ENCODE data around the gene USP9X. TPM values are rescaled to one million over a fixed set of nuclear protein-coding genes. Genes with fewer than 3 reads are reported as not detected.

Gene USP9X, protein sequence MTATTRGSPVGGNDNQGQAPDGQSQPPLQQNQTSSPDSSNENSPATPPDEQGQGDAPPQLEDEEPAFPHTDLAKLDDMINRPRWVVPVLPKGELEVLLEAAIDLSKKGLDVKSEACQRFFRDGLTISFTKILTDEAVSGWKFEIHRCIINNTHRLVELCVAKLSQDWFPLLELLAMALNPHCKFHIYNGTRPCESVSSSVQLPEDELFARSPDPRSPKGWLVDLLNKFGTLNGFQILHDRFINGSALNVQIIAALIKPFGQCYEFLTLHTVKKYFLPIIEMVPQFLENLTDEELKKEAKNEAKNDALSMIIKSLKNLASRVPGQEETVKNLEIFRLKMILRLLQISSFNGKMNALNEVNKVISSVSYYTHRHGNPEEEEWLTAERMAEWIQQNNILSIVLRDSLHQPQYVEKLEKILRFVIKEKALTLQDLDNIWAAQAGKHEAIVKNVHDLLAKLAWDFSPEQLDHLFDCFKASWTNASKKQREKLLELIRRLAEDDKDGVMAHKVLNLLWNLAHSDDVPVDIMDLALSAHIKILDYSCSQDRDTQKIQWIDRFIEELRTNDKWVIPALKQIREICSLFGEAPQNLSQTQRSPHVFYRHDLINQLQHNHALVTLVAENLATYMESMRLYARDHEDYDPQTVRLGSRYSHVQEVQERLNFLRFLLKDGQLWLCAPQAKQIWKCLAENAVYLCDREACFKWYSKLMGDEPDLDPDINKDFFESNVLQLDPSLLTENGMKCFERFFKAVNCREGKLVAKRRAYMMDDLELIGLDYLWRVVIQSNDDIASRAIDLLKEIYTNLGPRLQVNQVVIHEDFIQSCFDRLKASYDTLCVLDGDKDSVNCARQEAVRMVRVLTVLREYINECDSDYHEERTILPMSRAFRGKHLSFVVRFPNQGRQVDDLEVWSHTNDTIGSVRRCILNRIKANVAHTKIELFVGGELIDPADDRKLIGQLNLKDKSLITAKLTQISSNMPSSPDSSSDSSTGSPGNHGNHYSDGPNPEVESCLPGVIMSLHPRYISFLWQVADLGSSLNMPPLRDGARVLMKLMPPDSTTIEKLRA (N-terminal part only)
- total RNA-seq (100 to 1,000 TPM; 135 to 161 TPM), polyA plus RNA-seq (ENCODE audit: insufficient read depth, low read depth, low replicate concordance) (50.8 TPM)
- long read RNA-seq, donor 1, partial matches to known transcripts, result 79 of 79 reads
- long read RNA-seq, donor 1, other reads (novel, unspliced or antisense), result 0 of 79 reads
- long read RNA-seq, donor 2, full-length matches to known transcripts, result 1 of 31 reads
- long read RNA-seq, donor 2, partial matches to known transcripts, result 30 of 31 reads
- long read RNA-seq, donor 2, other reads (novel, unspliced or antisense), result 0 of 31 reads

DNA sequence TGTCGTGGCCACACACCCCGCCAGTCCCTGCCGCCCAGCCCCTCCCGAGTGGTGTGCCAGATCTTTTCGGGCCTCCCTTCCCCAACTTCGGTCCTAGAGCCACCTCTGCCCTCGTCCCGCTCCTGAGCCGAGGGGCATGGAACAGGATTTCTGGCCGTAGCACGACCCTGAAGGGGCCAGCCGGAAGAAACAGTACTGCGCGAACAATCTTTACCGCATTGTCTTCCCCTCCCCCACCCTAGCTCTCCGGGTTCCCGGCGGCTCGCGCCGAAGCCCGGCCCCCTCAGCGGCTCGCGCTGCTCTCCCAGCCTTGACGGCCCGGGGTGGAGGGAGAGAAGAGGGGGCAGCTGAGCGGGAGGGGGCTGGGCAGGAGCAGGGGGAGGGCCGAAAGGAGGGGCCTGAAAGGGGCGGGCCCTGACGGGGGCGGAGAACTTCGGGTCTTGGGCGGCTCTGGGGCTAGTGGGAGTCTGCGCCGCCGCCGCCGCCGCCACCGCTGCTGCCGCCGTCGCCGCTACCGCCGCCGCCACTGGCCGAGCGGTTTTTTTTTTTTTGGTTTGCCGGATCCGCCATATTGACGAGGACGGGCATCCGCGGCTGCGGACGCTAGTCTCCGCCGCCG lies at the start of gene USP9X:
Gene USP9X (plus strand): TSS at position 553 of the 619 bp plus-strand sequence. CDS start 38,184 bp downstream, outside the sequence.
- peak within 1 kb of the TSS; percentile 97 for H3K27ac ChIP-seq
- 0% methylated on average over 20 of the region's 61 CpGs; no CpG with 5 or more reads in 1 of the 2 donors for WGBS, 2 donors
- H3K4me1 ChIP-seq, result no peaks in the 10 kb centered on the region
- no peaks in the 10 kb centered on the region for H3K9me3 ChIP-seq
- peak within 1 kb of the TSS; percentile 77 to 94 for H3K4me3 ChIP-seq
- peak; percentile 89 for DNase-seq
- TF ChIP-seq, protein P1, sequence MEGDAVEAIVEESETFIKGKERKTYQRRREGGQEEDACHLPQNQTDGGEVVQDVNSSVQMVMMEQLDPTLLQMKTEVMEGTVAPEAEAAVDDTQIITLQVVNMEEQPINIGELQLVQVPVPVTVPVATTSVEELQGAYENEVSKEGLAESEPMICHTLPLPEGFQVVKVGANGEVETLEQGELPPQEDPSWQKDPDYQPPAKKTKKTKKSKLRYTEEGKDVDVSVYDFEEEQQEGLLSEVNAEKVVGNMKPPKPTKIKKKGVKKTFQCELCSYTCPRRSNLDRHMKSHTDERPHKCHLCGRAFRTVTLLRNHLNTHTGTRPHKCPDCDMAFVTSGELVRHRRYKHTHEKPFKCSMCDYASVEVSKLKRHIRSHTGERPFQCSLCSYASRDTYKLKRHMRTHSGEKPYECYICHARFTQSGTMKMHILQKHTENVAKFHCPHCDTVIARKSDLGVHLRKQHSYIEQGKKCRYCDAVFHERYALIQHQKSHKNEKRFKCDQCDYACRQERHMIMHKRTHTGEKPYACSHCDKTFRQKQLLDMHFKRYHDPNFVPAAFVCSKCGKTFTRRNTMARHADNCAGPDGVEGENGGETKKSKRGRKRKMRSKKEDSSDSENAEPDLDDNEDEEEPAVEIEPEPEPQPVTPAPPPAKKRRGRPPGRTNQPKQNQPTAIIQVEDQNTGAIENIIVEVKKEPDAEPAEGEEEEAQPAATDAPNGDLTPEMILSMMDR (IDR thresholded peaks at IDR 0.05), result no peak
- peak; percentile 7 for TF ChIP-seq POLR2A (IDR thresholded peaks at IDR 0.05)
- intact Hi-C loops (cut with DNase I; ENCODE audit: low total_unique reads), result no loop called here
- H3K36me3 ChIP-seq (ENCODE audit: low read depth, missing control alignments), result no peaks in the 10 kb centered on the region
- H3K27me3 ChIP-seq, result no peaks in the 10 kb centered on the region

DNA sequence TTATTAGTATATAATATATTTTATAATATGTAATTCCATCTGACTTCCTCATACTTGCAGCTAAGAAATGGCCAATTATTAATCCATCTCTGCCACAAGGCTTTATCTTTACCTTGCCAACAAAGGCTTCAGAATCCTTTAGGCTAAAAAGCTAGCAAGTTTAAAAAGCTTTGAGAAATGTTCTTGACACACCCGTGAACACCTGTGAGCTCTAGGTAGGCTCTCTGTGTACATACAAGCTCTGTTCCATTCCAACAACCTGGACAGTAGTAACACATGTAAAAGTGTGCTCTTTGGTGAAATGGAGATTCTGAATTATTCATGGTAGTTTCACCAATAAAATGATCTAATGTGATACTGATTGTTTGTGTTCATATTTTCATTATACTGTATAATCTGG lies 49.7 kb upstream of the USP9X start:
- 90 to 96% methylated on average over 1 of the region's 1 CpG for WGBS, 2 donors
- Histone ChIP-seq H3K4me1 (no peaks in the 10 kb centered on the region), H3K9me3 (no peaks in the 10 kb centered on the region), H3K27ac (no peak overlapping the region), H3K4me3 (no peak overlapping the region), H3K36me3 (ENCODE audit: low read depth, missing control alignments) (no peaks in the 10 kb centered on the region), H3K27me3 (no peaks in the 10 kb centered on the region)
- no peak for TF ChIP-seq POLR2A (IDR thresholded peaks at IDR 0.05)
- TF ChIP-seq, protein P1 (IDR thresholded peaks at IDR 0.05), result no peak
- intact Hi-C loops (cut with DNase I; ENCODE audit: low total_unique reads), result no loop called here
- DNase-seq, result no peak

DNA sequence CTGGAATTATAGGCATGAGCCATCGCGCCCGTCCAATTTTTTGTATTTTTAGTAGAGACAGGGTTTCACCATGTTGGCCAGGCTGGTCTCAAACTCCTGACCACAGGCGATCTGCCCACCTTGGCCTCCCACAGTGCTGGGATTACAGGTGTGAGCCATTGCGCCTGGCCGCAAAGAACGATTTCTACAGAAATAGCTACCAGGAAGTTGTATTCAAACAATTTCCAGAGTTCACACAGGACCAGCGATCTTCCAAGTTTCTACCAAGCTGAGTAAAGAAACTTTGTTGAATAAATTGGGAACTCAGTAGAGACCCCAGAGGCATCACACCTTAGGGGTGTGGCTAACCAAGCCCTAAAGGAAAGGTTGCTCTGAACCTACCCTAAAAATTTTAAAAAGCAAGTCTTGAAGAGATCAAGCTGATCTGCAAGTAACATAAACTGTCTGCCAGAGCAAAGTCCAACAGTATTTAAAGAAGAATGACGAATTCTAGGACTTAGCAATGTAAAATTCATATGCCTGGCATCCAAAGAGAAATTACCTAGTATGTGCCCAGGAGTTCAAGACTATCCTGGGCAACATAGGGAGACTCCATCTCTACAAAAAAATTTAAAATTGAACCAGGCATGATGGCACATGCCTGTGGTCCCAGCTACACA lies 48.4 kb upstream of the USP9X start:
- no peak for DNase-seq
- no peak for TF ChIP-seq POLR2A (IDR thresholded peaks at IDR 0.05)
- TF ChIP-seq, protein P1 (IDR thresholded peaks at IDR 0.05), result no peak
- H3K9me3 ChIP-seq, result no peaks in the 10 kb centered on the region
- WGBS, 2 donors, result 97 to 98% methylated on average over 9 of the region's 9 CpGs
- no peaks in the 10 kb centered on the region for H3K27me3 ChIP-seq
- no peak overlapping the region for H3K4me3 ChIP-seq
- no peaks in the 10 kb centered on the region for H3K36me3 ChIP-seq (ENCODE audit: low read depth, missing control alignments)
- H3K27ac ChIP-seq, result no peak overlapping the region
- no peaks in the 10 kb centered on the region for H3K4me1 ChIP-seq
- intact Hi-C loops (cut with DNase I; ENCODE audit: low total_unique reads), result no loop called here

DNA sequence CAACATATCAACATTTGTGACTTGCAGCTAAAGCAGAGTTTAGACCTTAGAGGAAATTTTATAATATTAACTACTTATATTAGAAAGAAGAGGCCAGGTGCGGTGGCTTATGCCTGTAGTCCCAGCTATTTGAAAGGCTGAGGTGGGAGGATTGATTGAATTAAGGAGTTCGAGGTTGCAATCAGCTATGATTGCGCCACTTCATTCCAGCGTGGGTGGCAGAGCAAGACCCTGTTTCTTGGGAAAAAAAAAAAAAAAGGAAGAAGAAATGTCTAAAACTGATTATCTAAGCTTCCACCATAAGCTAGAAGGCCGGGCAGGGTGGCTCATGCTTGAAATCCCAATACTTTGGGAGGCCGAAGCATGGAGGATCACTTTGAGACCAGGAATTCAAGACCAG lies 42.0 kb upstream of the USP9X start:
- no peaks in the 10 kb centered on the region for H3K36me3 ChIP-seq (ENCODE audit: low read depth, missing control alignments)
- peaks cover 4% of the 10 kb centered on the region for H3K4me1 ChIP-seq
- no peak overlapping the region for H3K27ac ChIP-seq
- 73 to 95% methylated on average over 6 of the region's 6 CpGs for WGBS, 2 donors
- H3K4me3 ChIP-seq, result no peak overlapping the region
- TF ChIP-seq POLR2A (IDR thresholded peaks at IDR 0.05), result no peak
- TF ChIP-seq, protein P1 (IDR thresholded peaks at IDR 0.05), result no peak
- no peak for DNase-seq
- no peaks in the 10 kb centered on the region for H3K9me3 ChIP-seq
- H3K27me3 ChIP-seq, result no peaks in the 10 kb centered on the region
- intact Hi-C loops (cut with DNase I; ENCODE audit: low total_unique reads), result no loop called here
